Skin of body (tissue), 2 donors: ENCODE results near the gene DNAJC15. TPM values are rescaled to one million over a fixed set of nuclear protein-coding genes. Genes with fewer than 3 reads are reported as not detected.
"Not testable (repeated sequence)": the region's sequence is repeated elsewhere in the genome, so short reads cannot be mapped to it uniquely, and the experiment has no call there.

Source experiments
- DNase-seq: peaks from one replicate; lab custom pipeline; 2025; lab: John Stamatoyannopoulos, UW
- total RNA-seq: library from RNA; depleted of rRNA; stranded (reverse); fragments of >200 nt; gene quantifications from one replicate; pipeline ENCODE4 v1.2.3, GENCODE V29; 2014

The DNAJC15 gene
- total RNA-seq = 9.6 TPM

- peak; percentile 90 for DNase-seq
Measured at GRCh38 chr13:43023289-43023963, at the start of gene DNAJC15. DNAJC15 (plus strand) TSS chr13:43023586; CDS start chr13:43023627, 41 bp downstream.

DNA sequence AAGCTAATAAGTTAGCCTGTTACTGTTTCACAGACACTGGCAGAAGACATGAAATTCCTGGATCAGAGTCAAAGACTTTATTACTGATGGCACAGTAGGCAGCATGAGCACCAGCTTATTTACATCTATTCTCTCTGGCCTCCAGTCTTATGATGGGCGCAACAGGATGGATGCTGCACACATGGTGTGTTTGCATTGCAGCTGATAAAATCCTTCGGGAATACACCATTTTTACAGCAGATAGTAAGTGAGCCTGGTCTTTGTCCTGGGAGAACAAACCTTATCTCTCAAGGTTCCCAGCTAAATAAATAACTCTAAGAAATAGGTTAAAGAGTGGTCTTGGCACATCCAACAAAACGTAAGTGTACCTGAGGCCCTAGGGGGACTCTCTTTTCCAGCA, 47.3 kb upstream of the DNAJC15 start:
- DNase-seq = no peak

- no peak for DNase-seq
Measured at GRCh38 chr13:42977219-42977659, 46.1 kb upstream of the DNAJC15 start.

DNA sequence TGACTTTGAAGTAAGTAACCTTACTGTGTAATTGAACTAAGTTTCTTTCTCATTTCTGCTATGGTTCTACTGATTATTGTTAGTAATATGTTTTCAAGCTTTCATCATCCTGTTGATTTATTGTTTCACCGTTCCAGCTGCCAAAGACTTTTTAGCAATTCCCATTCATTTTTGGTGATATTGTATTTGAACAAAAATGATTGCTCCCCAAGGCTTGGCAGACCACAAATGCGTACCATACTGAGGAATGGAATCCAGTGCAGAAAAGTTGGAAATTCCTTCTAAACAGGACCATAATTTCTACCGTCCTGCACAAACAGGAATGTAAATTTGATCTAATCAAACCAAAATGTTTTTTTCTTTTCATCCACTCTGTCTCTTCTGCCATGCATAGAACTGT, 42.1 kb upstream of the DNAJC15 start:
- peak; percentile 59 for DNase-seq

- DNase-seq = no peak
Measured at GRCh38 chr13:42981853-42982252, 41.5 kb upstream of the DNAJC15 start.

DNA sequence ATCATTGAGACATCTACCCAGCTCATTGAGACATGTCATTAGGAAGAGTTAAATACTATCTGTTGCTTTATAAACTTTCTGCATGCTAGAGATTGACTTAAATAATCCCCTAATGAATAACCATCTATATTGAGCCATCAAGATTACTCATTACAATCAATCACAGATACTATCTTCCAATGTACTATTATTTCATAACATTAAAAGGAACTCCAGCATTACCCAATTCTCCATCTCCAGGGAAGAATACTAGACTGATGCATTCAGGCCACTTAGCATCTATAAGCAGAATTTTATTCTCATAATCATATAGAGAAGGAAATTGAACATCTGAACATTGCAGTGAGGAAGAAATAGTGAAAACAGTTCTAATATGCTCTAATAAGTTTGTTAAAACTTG, 39.4 kb upstream of the DNAJC15 start:
- DNase-seq = no peak

- DNase-seq = no peak
Measured at GRCh38 chr13:42984691-42985090, 38.7 kb upstream of the DNAJC15 start.

DNA sequence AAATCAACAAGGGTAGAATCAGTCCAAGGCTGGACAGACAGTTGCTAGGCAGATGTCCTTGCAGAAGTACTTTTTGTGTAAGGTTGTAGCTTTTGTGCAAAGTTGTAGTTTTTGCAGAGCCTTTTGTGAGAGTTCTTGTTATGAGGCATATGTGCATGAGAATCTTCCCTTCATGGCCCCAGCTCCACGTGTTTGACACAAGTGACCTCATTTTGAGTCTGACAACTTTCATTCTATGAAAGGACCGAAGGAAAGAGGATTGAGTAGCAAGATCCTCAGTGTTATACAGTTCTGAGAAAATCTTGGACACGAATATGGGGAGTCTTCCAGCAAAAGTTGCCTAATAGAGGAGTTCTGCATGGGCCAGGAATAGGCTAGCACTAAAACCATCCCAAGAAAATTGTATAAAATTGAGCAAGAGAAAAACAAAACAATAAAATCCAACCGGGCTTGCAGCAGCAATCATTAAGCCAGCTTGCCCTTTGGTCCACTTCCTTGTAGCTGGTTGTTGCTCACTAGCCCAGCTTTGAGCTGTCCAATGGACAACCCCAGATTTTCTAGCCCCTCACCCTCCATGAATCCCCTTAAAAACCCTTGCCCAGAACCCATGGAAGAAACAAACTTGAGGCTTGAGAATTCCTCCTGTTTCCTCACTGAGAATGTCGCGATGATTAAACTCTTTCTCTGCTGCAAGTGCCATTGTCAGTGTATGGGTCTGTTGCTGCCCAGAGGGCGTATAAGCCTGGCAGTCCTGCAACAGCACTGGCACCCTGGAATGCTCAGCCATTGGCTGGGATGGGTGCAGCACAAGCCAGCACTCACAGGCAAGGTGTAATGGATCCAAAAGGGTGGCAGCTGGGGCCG, 37.8 kb upstream of the DNAJC15 start:
- peak; percentile 86 for DNase-seq

GRCh38 chr13:42986176-42986574, 37.2 kb upstream of the DNAJC15 start:
- no peak for DNase-seq

DNA sequence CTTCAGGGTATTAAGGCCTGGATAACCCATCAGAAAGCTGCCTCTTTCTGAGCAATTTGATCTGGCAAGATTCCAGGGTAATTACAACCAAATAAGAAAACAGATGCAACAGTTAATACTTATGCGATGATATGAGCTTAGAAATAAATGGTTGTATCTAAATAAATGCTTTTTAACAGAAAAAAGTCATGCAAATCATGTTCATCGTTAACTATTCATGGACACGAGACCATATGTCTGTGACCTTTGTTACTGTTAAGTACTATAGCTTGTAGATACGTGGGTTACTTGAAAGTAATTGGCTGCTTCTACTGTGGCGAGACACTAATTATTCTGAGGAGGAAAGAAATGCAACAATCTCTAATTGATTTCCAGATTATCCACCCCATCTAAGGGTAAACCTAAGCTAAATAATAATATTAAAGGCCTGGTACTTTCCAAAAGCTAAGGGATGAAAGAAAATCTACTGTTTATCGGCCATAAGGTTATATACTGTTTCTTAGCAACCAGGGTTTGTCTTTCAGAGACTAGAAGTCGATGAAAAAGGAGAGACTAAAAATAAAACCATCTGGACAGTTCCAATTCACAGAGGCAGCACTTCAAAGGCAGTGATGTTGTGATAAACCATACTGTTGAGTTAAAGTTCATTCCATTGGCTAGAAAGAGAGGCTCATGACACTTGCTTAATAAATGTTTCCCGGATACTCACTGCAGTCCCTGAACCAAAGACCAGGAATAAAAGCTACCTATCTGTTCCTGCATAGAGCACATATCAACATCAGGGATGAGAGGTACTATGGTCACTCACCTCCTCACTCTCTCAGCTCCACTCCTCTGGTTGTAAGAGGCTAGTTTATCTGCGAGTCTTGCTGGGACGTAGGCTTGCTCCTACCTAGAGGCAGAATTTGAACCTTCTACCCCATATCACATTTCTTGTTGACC, 32.8 kb upstream of the DNAJC15 start:
- peak; percentile 81 for DNase-seq

DNA sequence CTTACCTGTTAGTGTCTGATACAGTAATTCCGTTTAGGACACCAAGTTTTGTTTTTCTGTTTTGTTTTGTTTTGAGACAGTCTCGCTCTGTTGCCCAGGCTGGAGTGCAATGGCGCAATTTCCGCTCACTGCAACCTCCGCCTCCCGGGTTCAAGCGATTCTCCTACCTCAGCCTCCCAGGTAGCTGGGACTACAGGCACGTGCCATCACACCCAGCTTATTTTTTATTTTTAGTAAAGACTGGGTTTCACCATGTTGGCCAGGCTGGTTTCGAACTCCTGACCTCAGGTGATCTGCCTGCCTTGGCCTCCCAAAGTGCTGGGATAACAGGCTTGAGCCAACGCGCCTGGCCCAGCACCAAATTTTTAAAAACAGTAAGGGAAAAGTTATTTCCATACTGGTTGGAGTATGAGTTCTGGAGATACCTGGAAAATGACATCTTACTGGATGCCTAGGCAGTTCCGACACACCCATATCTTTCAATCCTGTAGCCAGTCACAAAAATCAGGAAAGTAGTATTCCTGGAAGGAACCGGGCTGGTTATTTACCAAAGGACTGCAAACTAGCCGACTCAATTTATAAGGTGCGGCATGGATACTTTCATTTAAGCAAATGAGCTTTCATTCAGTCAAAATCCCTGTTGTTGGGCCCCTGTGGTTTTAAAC, 32.0 kb upstream of the DNAJC15 start:
- not testable (repeated sequence) for DNase-seq

GRCh38 chr13:42991898-42992763, 31.3 kb upstream of the DNAJC15 start, which contains the start of gene EPSTI1:
EPSTI1 (minus strand) TSS chr13:42992241; CDS start chr13:42992165, 76 bp downstream.
- DNase-seq = peak; percentile 60

- DNase-seq = no peak
Measured at GRCh38 chr13:42992764-42993122, 30.6 kb upstream of the DNAJC15 start.

GRCh38 chr13:42994878-42995277, 28.5 kb upstream of the DNAJC15 start:
- DNase-seq = no peak

GRCh38 chr13:42996584-42996983, 26.8 kb upstream of the DNAJC15 start:
- DNase-seq = no peak

- DNase-seq = no peak
Measured at GRCh38 chr13:42997381-42997780, 26.0 kb upstream of the DNAJC15 start.

- DNase-seq = no peak
Measured at GRCh38 chr13:42999491-42999890, 23.9 kb upstream of the DNAJC15 start.

DNA sequence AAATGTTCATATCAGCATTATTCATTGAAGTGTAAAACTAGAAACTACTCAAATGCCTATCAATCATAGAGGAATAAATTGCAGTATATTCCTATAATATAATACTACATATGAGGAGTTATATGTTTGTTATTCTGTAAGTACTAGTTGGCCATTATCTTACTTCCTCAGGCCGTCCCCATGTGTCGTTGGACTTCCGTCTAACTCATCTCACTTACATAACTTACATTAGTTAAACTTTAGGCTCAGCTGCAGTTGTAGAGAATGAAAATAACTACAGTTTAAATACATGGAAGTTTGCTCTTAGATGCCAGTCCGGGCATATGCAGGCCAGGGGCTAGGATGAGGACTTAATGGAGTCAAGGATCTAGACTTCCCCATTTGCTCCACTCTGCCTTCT, 22.7 kb upstream of the DNAJC15 start:
- no peak for DNase-seq

- no peak for DNase-seq
Measured at GRCh38 chr13:43002021-43002420, 21.4 kb upstream of the DNAJC15 start.

DNA sequence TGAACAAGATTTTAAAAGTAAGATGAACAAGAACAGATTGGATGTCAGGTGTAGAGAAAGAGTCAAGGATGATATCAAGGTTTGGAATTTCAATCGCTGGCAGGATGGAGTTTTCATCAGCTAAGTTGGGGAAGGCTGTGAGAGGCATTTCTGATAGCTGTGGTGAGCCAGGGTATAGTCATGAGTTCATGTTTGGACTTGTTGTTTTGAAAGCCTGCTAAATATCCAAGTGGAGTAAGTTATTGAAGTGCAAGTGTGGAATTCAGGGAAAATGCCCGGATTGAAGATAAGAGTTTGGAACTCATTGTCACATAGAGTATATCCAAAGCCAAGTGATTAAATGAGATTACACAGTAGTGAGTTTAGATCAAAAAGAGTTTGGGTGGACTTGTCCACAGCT, 20.4 kb upstream of the DNAJC15 start:
- DNase-seq = no peak
